Forelimb muscle (tissue), 1 donor: Measurements from ENCODE around the gene MRPL54. TPM values are rescaled to one million over a fixed set of nuclear protein-coding genes. Genes with fewer than 3 reads are reported as not detected.
"Not testable (repeated sequence)": the region's sequence is repeated elsewhere in the genome, so short reads cannot be mapped to it uniquely, and the experiment has no call there.

ENCODE experiments used
- DNase-seq: peaks from one replicate; pipeline ENCODE4 v3.0.0-alpha.2; 2013; ENCODE audit warnings: low read depth
- polyA plus RNA-seq: library from polyadenylated mRNA; unstranded; fragments of 120-200 nt; gene quantifications from one replicate; pipeline ENCODE4 v1.2.1, GENCODE V29; 2013; ENCODE audit not compliant: insufficient read length

Gene MRPL54
- polyA plus RNA-seq, 1 donor, result 26.0 TPM

DNA sequence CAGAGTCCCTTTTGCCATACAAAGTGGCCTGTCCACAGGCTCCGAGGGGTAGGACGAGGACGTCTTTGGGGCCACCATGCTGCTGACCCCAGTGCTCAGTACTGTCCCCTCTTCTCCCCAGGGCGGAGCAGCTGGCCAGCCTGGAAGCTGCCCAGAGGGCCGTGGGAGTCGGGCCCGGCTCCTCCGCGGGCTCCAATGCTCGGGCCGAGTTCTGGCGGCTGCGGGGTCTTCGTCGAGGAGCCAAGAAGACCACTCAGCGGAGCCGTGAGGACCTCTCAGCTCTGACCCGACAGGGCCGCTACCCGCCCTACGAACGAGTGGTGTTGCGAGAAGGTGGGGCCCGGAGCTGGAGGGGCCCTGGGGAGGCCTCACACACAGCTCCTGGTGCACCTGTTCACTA is 22.1 kb upstream of the MRPL54 start:
- DNase-seq, result no peak

DNA sequence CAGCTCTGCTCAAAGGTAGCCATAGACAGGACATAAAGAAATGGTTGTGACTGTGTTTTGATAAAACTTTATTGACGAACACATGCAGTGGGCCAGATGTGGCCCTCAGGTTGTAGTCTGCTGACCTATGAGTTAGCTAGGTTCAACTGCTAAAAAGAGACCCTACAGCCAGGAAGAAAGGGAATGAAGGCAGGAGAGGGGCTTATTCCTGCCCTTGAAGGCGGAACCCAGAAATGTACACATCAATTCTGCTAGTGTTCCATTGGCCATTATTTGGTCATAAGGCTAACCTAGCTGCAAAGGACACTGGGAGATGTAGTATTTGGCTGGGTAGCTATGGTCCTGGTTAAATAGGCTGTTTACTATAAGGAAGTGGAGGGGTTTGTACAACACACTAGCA is 19.0 kb upstream of the MRPL54 start:
- DNase-seq, result no peak

DNA sequence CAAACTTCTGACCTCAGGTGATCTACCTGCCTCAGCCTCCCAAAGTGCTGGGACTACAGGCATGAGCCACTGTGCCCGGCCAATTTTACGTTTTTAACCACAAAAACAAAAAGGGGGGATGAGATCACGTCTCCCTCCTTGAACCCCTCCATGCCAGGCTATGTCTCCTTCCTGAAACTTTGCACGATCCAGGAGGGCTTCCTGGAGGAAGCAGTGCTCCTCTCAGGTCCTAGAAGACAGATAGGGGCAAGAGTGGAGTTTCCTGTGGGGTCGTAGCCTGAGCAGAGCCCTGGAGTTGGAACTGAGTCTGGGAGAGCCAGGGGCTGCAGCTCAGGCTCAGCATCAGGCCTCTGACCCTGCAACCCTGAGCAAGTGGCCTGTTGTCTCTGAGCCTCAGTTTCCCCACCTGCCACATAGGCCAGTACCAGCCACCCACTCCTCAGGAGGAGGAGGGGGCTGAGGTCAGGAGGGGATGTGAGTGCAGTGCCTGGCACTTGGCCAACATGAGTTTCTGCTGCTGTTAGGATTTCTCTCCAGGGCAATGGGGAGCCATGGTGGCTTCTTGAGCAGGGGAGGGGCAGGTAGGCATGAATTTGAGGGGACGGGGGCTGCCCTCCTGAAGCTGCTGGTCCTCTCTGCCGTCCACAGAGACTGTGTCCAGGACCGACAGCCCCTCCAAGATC is 17.0 kb upstream of the MRPL54 start:
- DNase-seq, result no peak

DNA sequence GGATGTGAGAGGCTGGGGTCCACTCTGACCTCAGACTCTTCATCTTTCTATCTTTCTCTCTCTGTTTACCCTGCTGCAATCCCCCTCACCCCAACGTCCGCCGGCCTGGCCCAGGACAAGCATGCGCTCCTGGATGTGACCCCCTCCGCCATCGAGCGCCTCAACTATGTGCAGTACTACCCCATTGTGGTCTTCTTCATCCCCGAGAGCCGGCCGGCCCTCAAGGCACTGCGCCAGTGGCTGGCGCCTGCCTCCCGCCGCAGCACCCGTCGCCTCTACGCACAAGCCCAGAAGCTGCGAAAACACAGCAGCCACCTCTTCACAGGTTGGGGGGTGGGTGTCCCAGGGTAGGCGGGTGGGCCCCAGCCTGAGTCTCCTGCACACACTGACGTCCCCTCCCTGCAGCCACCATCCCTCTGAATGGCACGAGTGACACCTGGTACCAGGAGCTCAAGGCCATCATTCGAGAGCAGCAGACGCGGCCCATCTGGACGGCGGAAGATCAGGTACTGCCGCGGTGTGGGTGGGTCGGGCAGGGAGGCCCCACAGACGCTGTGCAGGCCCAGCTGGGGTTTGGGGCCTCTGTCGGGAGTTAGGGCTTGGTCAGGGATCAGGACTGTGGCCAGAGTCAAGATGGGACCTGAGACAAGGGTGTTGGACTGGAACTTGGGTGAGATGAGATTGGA is 16.0 kb upstream of the MRPL54 start:
- no peak for DNase-seq

DNA sequence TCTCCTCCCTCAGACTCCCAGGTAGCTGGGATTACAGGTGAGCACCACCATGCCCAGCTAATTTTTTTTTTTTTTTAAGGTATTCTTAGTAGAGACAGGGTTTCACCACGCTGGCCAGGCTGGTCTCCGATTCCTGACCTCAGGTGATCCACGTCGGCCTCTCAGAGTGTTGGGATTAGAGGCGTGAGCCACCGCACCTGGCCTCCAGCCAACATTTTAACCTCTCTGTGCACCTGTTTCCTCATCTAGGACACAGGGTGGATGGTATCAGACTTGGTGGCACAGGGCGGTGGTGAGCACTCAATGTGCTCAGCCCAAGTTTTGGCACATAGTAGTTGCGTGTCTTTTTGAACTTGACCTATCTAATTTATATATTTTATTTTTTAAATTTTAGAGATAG is 13.5 kb upstream of the MRPL54 start:
- DNase-seq, result no peak

DNA sequence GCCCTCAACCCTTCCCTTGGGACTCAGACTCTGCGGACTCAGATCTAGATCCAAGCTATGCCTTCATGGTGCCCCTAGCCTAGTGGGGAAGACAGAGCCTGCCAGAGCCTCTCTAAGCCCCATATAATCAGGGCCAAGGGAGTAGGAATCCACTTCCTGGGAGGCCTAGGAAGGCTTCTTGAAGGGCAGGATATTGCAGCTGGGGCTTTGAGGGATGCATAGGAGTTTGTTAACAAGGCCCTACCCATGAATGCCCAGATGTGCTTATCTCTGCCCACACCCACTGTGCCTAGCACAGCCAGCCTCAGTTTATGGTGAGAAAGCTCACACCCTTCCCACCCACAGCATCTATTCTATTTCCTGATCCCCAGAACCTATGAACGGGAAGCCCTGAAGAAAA is 12.3 kb upstream of the MRPL54 start:
- DNase-seq, result no peak

DNA sequence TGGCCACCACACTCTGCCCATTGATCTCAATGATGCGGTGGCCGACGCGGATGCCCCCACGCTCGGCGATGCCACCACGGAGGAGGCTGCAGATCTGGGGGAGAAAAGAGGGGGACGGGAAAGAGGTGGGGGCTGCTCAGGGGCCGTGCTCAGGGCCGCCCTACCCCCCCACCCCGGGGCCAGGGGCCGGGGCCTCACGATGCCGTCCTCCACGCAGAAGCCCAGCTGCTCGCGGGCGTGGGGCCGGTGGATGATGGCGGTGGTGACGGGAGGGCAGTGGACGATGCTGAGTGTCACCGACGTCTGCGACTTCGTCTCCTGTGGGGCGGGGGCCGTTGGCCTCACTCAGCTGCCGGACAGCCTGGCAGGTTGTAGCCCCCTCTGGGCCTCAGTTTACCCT is 11.2 kb upstream of the MRPL54 start:
- no peak for DNase-seq

DNA sequence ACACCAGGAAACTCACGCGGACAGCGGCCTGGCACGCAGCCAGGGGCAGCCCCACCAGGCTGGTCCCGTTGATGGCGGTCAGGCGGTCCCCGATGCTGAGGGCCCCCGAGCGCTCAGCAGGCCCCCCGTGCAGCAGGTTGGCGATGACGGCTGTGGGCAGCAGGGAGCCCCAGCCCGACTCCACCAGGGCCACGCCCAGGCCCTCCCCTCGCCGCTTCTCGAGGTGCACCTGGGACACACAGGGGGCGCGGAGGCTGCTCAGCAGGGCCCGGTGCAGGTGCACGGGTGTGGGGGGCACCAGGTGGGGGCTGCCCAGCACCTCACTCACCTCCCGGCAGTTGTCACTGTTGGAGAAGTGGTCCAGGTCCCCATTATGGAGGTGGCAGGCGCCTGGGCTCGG is 10.0 kb upstream of the MRPL54 start:
- DNase-seq, result no peak

DNA sequence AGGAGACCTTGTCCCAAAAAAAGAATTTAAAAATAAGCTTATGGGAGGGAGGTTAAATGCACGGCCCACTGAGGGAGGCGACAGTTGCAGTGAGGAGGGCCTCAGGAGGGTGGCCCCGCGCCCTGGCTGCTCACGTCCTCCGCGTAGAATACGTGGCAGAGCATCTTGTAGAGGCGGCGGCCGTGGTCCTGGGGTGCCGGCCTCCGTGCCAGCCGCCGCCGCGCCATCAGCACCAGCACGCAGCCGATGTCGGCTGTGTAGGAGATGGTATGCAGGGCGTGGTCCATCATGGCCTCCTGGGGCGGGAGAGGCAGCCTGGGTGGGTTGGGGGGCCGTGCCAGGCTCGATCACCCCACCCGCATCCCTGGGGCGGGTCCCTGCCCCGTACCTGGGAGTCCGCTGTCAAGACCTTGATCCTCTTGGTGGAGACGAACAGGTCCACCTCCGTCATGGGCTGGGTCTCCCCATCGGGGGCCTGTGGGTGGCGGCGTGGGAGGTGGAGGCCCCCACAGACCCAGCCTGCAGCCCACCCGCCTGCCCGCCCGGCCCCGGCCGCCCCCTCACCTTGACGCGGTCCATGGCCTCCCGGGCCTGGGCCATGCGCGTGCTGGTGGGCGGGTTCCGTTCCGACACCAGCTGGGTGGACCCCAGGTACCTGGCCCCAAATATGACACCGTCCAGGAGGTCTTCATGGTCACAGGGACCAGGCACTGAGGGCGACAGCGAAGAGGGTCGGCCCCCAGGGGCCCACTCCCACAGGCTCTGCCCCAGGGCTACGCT is 8.7 kb upstream of the MRPL54 start:
- DNase-seq, result no peak

DNA sequence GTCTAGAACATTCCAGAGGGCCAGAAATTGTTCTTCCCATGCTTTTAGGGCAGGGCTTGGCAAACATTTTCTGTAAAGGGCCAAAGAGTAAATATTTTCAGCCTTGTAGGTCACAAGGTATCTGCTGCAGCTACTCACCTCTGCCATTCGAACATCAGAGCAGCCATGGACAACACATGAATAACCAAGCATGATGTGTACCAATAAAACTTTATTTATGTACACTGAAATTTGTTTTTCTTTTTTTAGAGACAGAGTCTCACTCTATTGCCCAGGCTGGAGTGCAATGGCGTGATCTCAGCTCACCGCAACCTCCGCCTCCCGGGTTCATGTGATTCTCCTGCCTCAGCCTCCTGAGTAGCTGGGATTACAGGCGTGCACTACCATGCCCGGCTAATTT is 4.8 kb upstream of the MRPL54 start:
- DNase-seq, result not testable (repeated sequence)

DNA sequence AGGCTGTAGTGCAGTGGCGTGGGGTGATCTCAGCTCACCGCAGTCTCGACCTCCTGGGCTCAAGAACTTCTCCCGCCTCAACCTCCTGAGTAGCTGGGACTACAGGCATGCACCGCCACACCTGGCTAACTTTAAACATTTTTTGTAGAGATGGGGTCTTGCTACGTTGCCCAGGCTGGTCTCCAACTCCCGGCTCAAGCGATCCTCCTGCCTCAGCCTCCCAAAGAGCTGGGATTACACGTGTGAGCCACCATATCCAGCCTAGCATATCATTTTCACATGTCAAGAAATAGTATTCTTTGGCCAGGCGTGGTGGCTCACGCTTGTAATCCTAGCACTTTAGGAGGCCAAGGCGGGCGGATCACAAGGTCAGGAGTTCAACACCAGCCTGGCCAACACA is 4.2 kb upstream of the MRPL54 start:
- DNase-seq, result not testable (repeated sequence)

DNA sequence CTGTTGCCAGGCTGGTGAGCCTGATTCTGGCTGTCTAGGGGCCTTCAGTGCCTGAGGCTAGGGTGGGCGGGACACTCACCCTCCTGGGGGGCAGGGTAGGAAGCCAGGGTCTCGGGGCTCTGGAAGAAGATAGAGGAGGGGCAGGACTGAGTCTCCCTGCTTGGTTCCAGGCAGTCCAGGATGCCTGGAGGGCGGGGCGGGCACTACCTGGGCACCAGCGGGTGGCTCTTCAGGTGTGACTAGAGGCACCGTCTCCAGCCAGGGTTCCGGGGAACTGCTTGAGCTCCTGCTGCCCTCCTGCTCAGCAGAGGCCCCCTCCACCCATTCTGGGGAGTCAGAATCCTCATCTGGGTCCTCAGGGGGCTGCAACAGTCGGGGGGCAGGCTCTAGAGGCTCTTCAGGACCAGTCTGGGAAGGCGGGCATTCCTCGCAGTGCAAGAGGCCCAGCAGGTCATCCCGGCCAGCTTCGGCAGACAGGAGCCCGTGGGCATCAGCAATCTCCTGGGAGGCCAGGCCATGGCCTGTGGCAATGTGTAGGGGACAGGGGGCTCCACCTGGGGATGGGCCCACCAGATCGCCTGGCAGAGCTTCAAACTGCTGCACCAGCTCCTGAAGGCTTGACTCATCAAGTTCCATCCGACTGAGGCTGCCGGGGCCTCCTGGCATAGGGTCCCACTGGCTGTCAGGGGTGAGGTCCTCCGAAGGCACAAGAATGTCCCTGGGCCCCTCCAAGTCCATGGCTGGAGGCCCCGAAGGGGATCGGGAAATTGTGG is 2.8 kb upstream of the MRPL54 start:
- no peak for DNase-seq

DNA sequence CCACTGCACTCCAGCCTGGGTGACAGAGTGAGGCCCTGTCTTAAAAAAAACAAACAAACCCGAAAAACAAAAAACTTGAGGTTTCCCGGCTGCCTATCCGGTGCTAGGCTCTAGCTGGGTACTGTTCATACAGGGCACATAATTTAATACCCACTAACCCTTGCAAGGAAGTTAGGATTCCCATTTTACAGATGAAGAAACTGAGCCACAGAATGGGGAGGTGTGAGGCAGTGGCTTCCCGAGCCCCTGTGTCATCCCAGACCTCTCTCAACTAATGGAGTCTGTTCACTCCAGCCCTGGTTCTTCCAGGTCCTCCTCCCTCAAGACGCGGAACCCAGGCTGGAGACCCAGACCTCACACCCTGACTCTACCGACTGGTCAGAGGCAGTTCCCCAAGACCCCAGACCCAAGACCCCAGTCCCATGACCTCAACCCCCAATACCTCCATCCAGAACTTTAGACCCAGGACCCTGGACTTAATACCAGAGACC is 1.6 kb upstream of the MRPL54 start:
- DNase-seq, result no peak

DNA sequence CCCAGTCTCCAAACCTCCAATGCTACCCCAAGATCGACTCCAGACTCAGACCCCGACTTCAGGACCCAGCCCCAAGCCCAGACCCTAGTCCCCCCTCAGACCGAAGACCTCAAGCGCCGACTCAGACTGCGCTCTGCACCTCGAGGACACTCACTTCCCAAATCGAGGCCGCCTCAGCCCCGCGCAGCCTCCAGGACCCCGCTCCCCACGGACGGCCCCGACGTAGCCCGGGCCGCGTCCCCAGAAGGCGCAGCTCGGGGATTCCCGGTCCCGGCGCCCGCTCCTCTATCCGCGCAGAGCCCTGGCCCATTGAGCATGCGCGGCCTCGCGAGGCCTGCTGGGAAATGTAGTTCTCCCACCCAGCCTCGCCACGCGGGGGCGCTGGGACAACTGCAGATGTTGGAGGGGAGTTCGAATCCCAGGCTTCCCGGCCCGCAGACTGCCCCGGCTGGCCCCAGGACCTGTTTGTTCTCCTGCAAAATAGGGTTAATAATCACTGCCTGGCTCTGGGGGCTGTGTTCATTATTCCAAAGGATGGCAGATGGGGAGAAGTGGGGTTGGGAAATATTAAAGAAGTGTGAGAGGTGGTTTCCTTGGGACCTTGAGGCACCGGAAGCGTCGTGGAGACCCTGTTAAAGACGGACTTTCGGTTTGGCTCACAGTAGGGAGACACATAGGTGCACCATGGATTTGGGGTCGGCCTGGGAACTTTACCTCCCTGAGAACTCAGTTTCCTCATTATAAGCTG is 926 bp upstream of the MRPL54 start, which contains the start of gene APBA3:
Gene APBA3 (minus strand): TSS at position 311 of the 748 bp plus-strand sequence. CDS start 1,428 bp downstream, outside the sequence.
- peak; percentile 65 for DNase-seq

DNA sequence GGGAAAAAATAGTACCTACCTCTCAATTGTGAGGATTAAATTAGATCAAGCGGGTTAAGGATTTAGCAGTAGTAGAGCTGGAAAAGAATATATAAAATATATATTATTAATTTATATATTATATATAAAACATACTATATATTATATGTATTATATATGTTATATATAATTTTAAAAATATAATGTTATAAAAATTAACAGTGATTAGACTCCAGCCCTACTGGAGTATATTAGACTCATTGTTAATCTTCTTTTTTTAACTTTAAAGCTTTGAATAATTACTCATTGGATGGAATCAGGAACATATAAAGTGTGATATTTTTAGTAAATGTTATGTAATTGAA is 380 bp upstream of the MRPL54 start:
- no peak for DNase-seq

DNA sequence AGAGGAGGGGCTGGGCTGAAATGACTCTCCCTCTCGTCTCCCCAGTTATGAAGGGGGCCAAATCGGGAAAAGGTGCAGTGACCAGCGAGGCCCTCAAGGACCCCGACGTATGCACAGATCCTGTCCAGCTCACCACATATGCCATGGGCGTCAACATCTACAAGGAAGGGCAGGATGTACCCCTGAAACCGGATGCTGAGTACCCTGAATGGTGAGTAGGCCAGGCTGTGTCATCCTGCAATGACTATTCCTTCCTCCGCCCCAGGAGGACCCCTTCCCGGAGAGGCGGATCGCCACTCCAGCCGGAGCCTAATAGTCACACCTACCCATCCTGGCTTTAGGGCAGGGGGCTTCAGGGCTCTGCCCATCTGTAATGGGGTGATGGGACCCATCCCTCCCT is 2.6 kb downstream of the MRPL54 start:
- DNase-seq, result no peak

DNA sequence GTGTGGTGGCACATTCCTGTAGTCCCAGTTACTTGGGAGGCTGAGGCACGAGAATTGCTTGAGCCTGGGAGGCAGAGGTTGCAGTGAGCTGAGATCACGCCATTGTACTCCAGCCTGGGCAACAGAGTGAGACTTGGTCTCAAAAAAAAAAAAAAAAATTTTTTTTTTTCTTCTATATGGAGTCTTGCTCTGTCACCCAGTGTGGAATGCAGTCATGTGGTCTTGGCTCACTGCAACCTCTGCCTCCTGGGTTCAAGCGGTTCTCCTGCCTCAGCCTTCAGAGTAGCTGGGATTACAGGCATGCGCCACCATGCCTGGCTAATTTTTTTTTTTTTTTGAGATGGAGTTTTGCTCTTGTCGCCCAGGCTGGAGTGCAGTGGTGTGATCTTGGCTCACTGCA is 3.3 kb downstream of the MRPL54 start:
- DNase-seq, result not testable (repeated sequence)

DNA sequence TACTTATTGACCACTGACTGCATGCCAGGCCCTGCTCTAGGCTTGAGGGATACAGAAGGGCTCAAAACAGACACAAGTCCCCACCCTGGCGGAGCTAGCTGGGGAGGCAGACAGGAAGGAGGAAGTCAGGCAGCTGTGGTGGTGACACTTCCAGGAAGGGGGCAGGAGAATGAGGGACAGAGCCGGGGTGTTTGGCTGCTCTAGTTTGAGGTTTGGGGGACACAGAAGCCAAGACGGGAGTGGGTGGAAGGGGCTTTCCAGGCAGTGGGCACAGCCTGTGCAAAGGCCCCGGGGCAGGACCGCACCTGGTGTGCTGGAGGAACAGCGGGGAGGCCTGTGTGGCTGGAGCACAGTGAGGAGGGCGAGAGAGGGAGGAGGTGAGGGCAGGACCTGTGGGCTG is 4.0 kb downstream of the MRPL54 start:
- DNase-seq, result no peak

DNA sequence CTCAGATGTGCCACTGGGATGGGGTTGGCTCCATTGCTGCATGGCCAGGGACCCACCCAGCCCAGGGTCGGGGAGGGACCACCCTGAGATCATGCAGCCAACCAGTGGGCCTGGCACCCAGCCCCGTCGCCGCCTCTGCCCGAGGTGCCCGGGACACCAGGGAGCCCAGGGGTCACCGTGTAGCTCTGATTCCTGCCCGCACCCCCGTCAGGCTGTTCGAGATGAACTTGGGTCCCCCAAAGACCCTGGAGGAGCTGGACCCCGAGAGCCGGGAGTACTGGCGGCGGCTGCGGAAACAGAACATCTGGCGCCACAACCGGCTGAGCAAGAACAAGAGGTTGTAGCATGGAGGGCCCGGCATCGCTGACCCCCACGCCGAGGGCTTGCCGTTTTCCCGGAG is 4.6 kb downstream of the MRPL54 start:
- DNase-seq, result no peak

DNA sequence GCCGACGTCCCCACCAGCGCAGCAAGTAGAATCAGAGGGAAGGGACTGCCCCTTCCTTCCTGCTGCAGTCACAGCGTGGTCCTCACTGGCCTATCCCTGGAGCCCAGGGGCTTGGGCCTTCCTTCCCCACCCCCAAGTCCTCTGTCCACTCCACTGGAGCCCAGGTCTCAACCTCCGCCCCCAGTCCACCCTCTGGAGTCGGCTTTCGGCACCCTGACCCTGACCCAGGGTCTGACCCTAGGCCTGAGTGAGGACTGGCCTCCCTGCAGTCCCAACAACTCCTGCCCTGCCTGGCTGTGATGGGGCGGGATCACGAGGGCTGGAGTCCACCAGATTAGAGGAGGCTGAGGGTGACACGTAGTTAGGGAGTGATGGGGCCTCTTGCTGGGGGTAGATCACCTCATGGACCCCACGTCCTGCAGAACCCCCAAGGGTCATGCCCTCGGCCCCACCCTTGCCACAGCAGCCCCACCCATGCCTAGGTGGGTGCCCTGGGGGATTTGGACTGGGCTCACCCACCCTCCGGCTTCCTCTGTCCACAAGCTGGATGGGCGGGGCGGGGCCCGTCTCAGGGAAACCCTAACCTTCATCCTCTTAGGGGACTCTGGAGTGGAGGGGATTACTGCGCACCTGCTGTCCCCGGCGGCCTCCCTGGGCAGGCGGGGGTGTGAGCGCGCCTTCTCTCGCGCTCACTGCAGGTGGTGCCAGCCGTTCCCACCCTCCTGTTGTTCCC is 5.7 kb downstream of the MRPL54 start:
- no peak for DNase-seq

DNA sequence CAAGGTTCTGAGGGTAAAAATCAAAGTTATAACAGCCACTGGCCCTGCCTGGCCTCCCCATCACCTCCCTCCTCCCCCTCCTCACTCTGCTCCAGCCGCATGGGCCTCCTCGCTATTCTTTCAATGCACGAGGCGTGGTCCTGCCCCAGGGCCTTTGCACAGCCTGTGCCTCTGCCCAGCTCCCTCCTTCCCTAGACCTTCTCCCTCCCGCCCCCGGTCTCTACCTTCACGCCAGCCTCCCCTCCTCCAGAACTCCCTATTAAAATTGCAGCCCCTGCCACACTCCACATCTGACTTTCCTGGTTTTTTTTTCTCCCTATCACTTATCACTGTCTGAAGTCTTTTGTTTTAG is 6.2 kb downstream of the MRPL54 start:
- no peak for DNase-seq
